CD4-positive, alpha-beta T cell treated with Interleukin-15 for 4 hours (primary cell): ENCODE measurements around the gene ING5.
"Not testable (repeated sequence)": the region's sequence is repeated elsewhere in the genome, so short reads cannot be mapped to it uniquely, and the experiment has no call there.

Experiments used
- DNase-seq: peaks from one replicate; pipeline ENCODE4 v3.0.0-alpha.2; 2020; ENCODE audit warnings: low spot score

Gene ING5

DNA sequence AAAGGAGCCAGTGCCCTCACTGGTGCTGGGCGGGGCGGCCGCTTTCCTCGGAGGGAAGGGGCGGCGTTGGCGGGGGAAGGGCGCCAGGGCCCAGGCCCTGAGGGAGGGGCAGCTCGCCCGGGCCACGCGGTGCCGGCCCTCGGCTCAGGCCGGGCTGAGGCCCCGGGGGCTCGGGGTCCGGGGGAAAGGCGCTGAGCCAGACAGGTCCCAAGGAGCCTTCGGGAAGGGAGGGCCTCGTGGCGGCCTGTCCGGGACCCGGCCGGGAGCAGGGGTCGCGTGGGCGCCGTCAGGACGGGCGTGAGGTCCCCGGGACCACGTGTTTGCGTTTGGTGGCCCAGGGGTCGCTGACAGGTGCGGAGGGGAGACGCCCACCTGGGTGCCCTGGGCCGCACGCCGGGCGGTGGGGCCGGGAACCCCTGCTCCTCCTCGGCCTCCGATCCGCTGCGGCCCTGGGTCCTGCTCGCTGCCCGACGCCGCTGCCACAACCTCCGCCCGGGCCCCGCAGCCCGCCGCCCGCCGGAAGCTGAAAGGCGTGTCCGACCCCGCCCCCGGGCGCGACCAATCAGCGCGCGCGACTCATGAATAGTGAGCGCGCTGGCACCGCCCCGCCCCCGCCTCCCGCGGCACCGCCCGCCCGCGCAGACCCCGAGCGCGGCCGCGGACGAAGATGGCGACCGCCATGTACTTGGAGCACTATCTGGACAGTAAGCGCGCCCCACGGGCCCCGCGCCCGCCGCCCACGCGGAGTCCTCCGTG, at the start of gene ING5:
Gene ING5 (plus strand): TSS at position 641 of the 756 bp plus-strand sequence. CDS start 27 bp downstream, at position 668.
- DNase-seq, result peak; percentile 96

DNA sequence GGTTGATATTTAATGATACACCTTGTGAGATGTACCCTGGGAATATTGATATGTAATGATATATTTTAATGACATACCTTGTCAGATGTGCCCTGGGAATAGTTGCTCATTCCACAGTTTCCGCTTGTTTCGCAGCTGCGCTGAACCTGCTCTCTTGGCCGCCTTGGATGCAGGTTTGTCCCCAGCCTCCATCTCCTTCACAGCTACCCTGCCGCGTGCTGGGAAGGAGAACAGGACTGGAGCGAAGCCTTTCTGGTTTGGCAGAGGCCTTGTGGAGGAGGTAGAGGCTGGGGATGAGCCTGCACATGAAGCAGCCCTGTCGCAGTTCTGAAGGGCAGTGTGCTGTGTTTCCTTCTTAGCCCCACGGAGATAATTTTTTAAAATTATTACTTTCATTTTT, 49.7 kb upstream of the ING5 start:
- no peak for DNase-seq

DNA sequence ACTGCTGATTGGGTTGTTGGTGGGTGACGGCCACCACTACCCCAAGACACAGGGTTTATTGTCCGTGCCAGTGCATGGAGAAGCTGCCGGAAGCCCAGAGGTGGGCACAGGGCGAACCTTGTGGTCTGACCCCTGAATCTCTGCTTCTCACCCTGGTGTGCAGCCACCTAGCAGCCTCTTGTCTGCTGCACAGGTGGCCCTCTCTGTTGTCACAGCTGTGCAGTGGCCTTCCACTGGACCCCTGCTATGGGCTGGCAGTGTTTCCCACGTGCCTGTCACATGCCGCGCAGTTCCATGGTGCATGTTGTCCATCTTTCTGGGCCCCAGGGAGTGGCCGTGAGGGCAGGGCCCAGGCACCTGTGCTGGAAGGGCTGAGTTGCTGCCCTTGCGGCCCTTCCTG, 49.1 kb upstream of the ING5 start:
- no peak for DNase-seq

DNA sequence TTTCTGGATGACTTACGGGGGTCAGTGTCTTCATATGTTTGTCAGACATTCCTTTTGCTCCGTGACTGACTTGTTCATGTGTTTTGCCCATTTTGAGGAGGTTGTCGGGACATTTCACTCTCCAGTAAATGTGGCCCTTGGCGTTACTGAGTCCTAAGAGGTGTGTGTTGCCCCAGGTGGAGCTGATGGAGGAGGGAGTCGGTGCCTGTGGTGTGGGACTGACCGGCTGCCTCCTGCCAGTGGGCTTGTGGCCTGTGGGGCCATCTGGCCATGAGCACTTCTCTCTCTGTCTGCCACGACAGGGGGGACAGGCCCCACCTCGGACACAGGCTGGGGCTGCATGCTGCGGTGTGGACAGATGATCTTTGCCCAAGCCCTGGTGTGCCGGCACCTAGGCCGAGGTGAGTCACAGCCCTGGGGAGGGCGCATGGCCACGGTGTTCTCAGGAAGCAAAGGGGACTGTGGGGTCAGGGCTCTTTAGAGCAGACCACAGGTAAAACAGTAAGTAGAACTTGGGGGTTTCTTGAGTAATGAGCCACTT, 48.6 kb upstream of the ING5 start:
- DNase-seq, result no peak

DNA sequence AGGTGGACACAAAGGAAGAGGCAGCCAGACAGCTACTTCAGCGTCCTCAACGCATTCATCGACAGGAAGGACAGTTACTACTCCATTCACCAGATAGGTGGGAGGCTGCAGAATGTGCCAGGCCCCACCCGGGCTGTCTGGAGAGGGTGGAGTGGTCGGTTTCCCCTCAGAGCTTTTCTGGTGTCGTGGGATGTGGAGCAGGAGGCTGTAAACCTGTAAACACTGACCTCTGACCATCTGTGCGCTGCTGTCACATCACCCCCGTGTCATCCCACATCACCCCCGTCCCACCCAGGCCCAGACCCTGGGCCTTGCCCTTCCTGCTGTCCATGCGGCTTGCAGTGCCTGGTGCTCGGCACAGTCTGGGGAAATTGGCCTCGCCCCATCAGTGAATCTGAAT, 47.3 kb upstream of the ING5 start:
- no peak for DNase-seq

DNA sequence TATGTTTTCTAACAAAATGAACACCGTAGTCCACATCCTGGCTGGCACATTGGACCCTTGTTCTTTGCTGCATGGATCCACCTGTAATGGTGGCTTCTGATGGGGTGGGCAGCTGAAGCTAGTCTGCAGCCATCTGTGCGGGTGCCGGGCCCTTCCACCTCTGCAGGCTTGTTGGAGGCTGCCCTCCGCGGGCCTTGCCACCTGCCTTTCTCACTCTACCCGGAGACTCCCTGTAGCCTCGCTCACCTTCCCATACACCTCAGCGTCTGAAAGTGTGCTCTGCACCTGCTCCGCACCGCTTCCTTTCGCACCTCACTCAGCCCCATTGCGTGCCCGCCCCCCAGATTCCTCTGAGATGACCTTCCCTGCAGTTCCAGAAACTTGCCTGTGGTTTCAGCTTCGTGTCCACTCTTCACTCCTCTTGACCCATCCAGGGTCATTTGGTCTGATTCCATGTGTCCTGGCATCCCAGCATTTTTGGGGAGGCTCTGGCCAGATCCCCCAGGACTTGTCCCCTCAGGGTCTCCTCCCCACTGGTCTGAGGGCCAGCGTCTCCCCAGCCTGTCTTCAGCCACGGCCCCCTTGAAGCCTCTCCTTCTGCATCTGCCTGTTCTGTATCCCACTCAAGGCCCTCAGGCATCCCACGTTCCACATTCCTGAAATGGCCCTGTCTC, 46.2 kb upstream of the ING5 start:
- no peak for DNase-seq

DNA sequence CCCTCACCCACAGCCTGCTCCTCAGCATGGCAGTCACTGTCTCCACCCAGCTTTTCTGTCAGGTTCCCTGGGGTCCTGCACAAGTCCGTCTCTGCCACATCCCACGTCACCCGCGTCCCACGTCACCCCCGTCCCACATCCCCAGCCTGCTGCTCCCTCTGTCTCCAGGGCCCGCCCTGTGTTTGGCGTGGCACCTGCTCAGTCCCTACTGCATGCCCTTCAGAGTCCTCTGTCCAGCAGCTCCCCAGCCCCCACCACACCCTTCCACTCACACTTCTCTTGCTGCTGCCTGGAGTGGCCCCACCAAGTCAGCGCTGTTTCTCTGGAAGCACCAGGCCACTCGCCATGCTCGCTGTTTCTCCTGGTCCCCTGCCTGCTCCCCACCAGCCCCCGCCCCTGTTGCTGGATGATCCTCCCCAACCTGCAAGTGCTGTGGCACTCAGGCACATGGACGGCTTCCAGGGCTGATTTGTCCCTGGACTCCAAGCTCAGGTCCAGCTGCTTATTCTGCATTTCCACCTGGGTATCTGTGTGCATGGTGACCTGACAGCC, 45.6 kb upstream of the ING5 start:
- DNase-seq, result no peak

DNA sequence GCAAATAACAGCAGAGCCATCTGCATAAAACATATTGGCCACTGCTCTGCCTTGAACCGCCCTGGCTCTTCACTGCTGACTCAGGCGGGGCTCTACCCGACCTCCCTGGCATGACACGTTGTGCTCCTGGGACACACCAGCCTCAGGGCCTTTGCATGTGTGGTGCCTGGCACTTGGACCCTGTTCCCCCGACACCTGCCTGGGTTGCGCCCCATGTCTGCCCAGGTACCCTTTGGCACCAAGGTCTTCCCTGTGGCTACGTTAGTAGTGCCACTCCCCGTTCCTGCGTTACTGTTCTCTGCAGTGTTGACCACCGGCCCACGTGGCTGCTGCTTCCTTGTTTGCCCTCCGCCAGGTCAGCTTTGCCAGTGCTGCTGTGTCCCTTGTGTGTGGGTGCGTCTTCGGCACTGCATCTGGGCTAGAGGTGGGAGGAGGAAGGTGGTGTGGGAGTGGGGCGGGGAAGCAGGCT, 44.0 kb upstream of the ING5 start:
- no peak for DNase-seq

DNA sequence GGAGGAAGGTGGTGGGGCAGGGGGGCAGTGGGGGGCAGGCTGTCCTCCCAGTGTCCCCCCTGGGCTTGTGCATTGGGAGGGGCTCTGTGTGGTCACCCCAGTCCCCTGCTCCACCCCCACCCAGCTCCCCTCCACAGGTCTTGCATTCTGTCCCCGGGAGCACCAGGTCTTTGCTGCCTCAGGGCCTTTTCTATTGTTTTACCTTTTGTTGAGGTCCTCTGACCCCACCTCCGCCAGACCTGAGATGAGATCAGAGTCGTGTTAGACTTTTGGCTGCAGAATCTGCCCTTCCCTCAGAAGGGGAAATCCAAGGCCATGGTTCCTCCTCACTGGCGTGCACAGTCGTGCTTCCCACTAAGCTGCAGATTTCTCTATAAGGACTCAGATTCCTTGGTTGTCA, 43.5 kb upstream of the ING5 start:
- DNase-seq, result no peak

DNA sequence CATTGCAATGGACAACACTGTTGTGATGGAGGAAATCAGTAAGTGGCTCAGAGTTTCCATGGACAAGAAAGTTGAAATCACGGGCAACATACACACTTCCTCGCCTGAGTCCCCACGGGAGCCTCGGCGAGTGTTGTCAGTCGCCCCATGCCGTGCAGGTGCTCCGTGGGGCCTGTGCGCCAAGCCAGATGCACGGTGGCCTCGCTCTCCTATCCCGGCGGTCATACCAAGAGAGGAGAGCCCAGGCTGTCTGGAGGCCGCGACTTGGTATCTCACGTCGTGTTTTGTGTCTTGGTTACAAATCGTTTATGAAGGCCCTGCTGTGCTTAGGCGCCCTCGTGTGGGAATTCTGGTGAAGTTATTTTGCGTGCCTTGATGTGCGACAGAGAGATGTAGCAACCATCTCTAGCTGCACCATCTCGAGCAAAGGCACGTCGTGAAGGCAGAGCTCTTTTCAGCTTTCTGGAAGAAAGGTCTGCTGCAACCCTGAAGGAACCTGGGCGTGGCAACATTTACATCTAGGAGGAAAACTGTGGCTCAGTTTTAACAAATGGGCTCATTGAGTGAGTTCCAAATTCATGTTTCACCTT, 42.6 kb upstream of the ING5 start:
- peak; percentile 31 for DNase-seq

DNA sequence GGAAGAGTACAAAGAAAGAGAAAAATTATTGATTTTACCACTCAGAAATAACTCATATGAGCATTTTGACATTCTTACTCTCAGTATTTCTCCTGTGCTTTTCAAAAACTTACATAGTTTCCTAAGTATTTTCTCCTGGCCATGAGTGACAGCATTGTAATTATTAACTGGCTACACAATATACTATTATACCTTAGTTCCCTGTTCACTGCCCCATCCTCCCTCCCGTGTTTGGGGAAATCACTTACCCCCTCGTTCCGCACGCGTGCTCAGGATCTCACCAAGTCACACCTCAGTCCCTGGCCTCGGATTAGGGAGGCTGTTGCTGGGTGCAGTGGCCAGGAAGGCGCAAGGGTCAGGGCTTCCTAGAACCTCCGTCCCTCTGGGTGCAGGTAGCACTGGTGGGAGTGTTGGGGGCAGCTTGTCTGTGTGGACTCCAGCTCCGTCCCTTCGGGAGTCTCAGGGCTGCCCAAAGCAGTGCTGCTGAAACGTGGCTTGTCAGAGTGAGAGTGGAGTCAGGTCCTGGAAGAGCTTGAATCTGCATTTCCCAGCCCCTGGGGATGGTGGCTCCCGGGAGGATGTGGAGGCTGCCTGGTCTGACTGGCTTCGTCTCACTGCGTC, 41.1 kb upstream of the ING5 start:
- DNase-seq, result no peak

DNA sequence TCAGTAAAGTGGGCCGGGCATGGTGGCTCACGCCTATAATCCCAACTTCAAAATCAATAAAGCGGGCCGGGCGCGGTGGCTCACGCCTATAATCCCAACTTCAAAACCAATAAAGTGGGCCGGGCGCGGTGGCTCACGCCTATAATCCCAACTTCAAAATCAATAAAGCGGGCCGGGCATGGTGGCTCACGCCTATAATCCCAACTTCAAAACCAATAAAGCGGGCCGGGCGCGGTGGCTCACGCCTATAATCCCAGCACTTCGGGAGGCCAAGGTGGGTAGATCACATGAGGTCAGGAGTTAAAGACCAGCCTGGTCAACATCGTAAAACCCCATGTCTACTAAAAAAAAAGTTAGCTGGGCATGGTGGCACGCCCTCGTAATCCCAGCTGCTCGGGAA, 39.1 kb upstream of the ING5 start:
- not testable (repeated sequence) for DNase-seq

DNA sequence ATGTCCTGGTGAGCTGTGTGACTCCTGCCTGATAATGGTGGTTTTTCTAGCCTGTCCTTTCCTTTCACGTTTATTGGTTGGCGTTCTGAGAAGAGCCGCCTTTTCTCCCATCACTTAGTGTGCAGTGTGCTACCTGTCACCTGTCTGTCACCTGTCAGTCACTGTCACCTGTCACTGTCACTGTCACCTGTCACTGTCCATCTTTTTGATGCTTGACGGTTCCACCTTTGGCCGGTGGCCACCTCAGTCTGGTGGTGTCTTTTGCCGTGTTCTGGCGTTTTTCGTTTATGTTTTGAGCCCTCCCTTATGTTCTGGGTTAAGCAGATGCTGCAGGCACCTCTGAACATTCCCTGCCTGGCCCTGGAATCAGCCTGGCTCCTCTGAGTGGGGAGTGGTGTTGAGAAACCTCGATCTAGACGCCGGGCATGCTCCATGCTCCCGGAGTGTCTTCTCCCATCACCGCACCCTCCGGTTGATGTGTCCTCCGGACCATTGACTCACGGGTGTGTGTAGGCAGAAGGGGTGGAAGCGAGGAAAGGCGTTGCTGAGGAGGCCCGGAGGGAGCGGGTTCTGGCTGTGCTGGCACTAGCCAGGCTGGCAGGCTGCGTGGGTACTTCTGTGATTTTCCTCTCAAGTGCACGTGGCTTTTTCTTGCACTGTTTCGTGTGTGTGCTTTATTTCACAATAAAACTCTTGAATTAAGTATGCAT, 36.0 kb upstream of the ING5 start:
- DNase-seq, result no peak

DNA sequence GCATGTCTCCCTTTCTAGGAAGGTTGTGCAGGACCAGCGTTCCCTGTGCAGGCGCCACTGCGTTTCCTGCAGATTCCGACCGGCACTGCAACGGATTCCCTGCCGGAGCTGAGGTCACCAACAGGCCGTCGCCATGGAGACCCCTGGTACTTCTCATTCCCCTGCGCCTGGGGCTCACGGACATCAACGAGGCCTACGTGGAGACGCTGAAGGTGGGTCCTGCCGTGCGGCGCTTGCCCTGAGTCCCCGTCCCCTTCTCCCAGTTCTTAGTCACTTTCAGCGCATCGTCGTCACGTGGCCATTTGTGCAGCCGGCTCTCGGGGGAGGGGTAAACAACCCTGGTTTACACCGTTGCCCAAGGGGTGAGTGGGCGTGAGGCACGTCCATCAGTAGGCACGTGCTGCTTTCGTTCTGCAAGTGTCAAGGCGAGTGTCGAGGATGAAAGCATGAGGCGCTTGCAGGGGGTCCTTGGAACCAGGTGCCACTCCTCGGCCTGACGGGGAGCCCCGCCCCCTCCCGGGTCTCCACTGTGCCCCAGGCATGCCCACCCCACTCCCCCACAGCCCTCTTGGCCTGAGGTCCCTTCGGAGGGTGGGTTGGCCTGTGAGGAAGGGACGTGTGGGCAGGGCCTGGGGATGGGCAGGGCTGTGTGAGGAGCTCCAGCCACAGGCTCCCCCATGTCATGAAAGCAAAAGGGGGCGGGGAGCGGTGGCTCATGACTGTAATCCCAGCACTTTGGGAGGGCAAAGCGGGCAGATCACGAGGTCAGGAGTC, 35.0 kb upstream of the ING5 start:
- no peak for DNase-seq

DNA sequence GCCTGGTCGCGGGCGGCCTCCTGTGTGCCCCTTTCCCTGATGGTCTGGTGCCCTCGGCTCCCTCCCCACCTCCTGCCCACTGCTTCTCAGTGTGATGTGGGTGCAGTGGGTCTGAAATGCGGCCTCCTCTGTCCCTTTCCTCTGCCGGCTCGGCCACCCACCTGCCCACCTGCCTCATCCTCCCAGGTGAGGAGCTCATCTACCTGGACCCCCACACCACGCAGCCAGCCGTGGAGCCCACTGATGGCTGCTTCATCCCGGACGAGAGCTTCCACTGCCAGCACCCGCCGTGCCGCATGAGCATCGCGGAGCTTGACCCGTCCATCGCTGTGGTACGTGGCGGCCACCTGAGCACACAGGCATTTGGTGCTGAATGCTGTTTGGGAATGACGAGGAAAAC, 33.5 kb upstream of the ING5 start:
- no peak for DNase-seq

DNA sequence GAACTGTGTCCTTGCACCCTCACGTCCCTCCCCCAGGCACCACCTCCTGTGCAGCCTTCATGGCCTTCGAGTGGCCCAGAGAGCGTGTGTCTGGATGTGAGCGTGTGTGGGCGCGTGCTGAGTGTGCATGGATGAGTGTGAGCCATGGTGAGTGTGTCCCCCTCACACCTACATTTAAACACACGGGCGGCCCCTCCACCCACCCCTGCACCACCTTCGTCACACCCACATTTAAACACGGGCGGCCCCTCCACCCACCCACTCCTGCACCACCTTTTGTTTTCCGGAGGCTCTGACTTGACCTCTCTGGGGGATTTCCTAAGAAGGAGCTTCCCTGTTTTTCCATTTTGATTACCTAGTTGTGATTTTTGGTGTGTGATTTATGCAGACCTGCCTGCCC, 33.0 kb upstream of the ING5 start:
- no peak for DNase-seq

DNA sequence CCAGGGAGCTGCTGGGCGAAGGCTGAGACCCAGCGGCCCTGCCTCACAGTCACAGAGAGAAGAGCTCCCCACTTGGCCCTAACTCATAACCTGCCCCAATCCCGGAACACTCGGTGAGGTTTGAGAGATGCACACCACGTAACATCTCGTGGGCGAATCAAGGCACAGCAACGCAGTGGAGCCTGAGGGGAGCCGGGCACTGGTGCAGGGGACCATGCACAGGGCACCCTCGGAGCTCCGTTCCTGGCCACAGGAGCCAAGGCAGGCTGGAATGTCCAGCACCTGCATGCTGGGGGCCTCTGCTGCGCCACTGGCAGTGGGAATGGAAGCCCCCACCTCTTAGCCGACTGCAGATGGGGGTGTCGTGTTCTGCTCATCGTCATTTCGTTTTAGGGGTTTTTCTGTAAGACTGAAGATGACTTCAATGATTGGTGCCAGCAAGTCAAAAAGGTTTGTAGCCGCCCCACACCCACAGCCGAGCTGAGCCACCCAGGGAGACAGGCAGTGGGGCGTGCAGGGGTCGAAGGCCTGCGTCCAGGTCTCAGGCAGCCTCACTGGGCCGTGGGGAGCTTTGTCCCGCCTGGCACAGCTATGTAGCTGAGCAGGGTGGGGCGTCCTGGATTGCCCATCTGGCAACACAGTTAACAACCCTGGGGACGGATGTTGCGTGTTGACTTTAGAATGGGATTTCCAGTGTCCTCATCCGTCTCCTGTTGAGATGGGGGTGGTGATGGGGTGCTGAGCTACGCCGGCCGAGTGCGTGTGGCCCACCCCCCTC, 31.3 kb upstream of the ING5 start:
- no peak for DNase-seq

DNA sequence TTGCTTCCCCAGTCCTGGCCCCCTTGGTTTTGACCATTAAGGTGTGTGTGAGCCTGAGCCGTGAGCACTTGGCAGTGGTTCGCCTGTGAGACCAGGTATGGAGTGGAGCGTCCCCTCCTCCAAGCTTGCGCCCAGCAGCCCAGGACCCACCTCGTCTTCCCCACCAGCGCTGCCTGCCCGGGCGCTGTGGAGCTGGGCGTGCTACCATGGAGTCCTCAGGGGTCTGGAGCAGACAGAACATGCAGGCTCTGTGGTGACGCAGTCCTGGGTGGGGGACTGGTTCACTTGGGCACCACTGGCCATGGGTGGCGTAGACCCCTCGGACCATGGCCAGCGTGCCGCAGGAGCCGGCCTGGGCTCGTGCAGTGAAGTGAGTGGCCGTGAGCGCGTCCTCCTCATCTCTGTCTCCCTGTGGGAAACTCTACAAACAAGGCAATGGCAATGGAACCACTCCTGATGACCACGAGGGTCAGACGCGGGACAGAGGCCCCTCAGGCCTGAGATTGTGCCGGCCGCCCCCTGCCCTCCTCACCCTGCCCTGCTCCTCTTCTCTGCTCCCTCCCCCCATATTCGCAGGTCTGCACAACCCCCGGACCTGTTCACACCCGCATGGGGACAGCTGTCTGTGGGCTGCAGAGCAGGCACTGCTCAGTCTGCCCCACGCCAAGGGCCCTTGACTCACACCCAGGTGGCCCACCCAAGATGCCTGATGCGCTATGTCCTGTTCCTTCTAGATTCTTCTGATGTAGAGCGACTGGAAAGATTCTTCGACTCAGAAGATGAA, 30.2 kb upstream of the ING5 start:
- DNase-seq, result no peak
